Activated CD4-positive, alpha-beta T cell treated with anti-CD3 and anti-CD28 coated beads for 36 hours (primary cell): ENCODE results near the gene MSMB. TPM values are rescaled to one million over a fixed set of nuclear protein-coding genes. Genes with fewer than 3 reads are reported as not detected.

Experiments
- ATAC-seq: fragments of 200-7000 bp; cut with Tn5 transposase; one replicate; pipeline ENCODE4 v1.10.0; 2021; ENCODE audit warnings: mild to moderate bottlenecking, moderate library complexity
- CTCF ChIA-PET: fragments of 350-600 bp; sonication (Branson Sonifier 250); formaldehyde crosslinking; loops from one replicate; lab custom pipeline; 2021; ENCODE audit warnings: antibody characterized with exemption; lab: Charles Lee
- POLR2A ChIA-PET: fragments of 350-600 bp; sonication (Branson Sonifier 250); formaldehyde crosslinking; loops from one replicate; lab custom pipeline; 2021; ENCODE audit warnings: antibody characterized with exemption, inconsistent platforms; lab: Charles Lee
- DNase-seq: peaks from one replicate; pipeline ENCODE4 v3.0.0-alpha.2; 2020
- H3K27ac Mint-ChIP-seq: one replicate; pipeline ENCODE4 v1.8.0; 2021; ENCODE audit warnings: mixed read lengths
- H3K27me3 Mint-ChIP-seq: one replicate; pipeline ENCODE4 v1.8.0; 2021; ENCODE audit warnings: mixed read lengths
- H3K36me3 Mint-ChIP-seq: one replicate; pipeline ENCODE4 v1.8.0; 2021; ENCODE audit warnings: low read depth, mixed read lengths
- H3K4me1 Mint-ChIP-seq: one replicate; pipeline ENCODE4 v1.8.0; 2021; ENCODE audit warnings: mixed read lengths
- H3K4me3 Mint-ChIP-seq: one replicate; pipeline ENCODE4 v1.8.0; 2021; ENCODE audit warnings: mild to moderate bottlenecking, moderate library complexity, mixed read lengths
- H3K9me3 Mint-ChIP-seq: one replicate; pipeline ENCODE4 v1.8.0; 2021; ENCODE audit warnings: low read depth, mixed read lengths
- intact Hi-C, 2 experiments: fragments of 100-400 bp; cut with DNase I in 1 of 2; cut with micrococcal nuclease in 1 of 2; formaldehyde crosslinking; loops; one replicate each; pipeline versions ENCODE4 v1.14.2 to v1.15.1; 2022 to 2024; cut with DNase I, micrococcal nuclease
- total RNA-seq, 2 experiments: library from RNA; stranded (reverse); gene quantifications; one replicate each; pipeline ENCODE4 v1.2.3, GENCODE V29; 2021

The MSMB gene
- total RNA-seq, 2 experiments from 2014 or later: not detected

GRCh38 chr10:46019177-46019528 lies 26.9 kb downstream of the MSMB start:
- peaks cover 74% of the 10 kb centered on the region for H3K4me1 Mint-ChIP-seq
- no peaks in the 10 kb centered on the region for H3K9me3 Mint-ChIP-seq
- ATAC-seq: no peak
- no peaks in the 10 kb centered on the region for H3K27me3 Mint-ChIP-seq
- peak overlapping the region; percentile 16 for H3K27ac Mint-ChIP-seq
- ChIA-PET CTCF (interaction anchor here (7.1 kb wide), 1 partner anchor 9 kb away, joined by 52 read pairs; the partner anchor contains the start of gene NCOA4), POLR2A (no interaction called here)
- H3K4me3 Mint-ChIP-seq: no peak overlapping the region
- peaks cover 23% of the 10 kb centered on the region for H3K36me3 Mint-ChIP-seq
- intact Hi-C loops: no loop called here
- DNase-seq: no peak

DNA sequence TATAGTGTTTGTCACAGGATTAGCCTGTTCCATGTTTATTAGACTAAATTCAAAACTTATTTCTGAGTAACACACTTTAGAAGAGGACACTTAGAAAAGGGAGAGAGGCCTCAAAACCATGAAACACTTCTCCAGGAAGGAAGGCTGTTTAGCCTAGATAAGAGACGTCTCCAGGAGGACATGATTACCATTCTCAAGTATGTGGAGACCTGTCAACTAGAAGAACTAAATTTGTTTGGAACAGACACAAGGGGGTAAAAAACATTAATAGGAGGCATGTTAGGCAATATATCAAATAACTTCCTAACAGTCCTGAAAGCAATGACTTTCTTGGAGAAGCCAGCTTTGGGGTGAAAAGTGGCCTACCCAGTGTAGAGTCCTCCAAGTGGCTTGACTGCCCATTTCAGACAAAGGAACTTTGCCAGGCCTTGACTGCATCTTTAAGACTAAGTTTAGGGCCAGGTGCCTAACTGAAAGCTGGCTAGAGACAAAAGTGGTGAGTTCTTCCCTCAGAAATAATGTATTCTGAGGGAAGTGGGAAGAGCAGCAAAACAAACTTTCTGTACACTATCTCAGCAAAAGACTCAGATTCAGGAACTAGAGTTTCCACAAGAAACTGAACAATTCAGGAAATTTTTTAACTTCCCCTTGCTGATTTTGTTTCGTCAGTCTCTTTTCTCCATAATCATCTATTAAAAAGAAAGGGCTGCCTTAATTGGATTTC lies 27.5 kb downstream of the MSMB start:
- POLR2A ChIA-PET: no interaction called here
- Mint-ChIP-seq H3K27me3 (no peaks in the 10 kb centered on the region), H3K4me3 (no peak overlapping the region), H3K27ac (peak overlapping the region; percentile 79), H3K9me3 (no peaks in the 10 kb centered on the region), H3K36me3 (peaks cover 25% of the 10 kb centered on the region), H3K4me1 (peaks cover 69% of the 10 kb centered on the region)
- ATAC-seq (no peak), DNase-seq (no peak)
- intact Hi-C loops: no loop called here
- CTCF ChIA-PET: interaction anchor here (1.0 to 7.1 kb wide), 2 partner anchors 9 to 16 kb away, joined by 4 to 52 read pairs; partner anchors contain the start of gene NCOA4

- ChIA-PET POLR2A (no interaction called here), CTCF (interaction anchor here (1.0 to 7.1 kb wide), 5 partner anchors 10 to 216 kb away, joined by 3 to 52 read pairs (median 3); partner anchors contain the start of gene NCOA4)
- no peaks in the 10 kb centered on the region for H3K27me3 Mint-ChIP-seq
- peaks cover 65% of the 10 kb centered on the region for H3K4me1 Mint-ChIP-seq
- peak overlapping the region; percentile 10 for H3K27ac Mint-ChIP-seq
- DNase-seq (no peak), ATAC-seq (peak; percentile 37)
- no peak overlapping the region for H3K4me3 Mint-ChIP-seq
- H3K36me3 Mint-ChIP-seq: peaks cover 27% of the 10 kb centered on the region
- intact Hi-C loops: no loop called here
- H3K9me3 Mint-ChIP-seq: no peaks in the 10 kb centered on the region
These were observed 28.3 kb downstream of the MSMB start for GRCh38 chr10:46017733-46018132.

GRCh38 chr10:46016811-46017210 lies 29.3 kb downstream of the MSMB start:
- POLR2A ChIA-PET: no interaction called here
- CTCF ChIA-PET: interaction anchor here (0.7 to 7.1 kb wide), 4 partner anchors 11 to 216 kb away, joined by 3 to 52 read pairs (median 3); partner anchors contain the start of gene NCOA4
- H3K27me3 Mint-ChIP-seq: no peaks in the 10 kb centered on the region
- no peak overlapping the region for H3K4me3 Mint-ChIP-seq
- no peaks in the 10 kb centered on the region for H3K9me3 Mint-ChIP-seq
- ATAC-seq (no peak), DNase-seq (no peak)
- peaks cover 56% of the 10 kb centered on the region for H3K4me1 Mint-ChIP-seq
- intact Hi-C loops: no loop called here
- peaks cover 27% of the 10 kb centered on the region for H3K36me3 Mint-ChIP-seq
- peak overlapping the region; percentile 31 for H3K27ac Mint-ChIP-seq

DNA sequence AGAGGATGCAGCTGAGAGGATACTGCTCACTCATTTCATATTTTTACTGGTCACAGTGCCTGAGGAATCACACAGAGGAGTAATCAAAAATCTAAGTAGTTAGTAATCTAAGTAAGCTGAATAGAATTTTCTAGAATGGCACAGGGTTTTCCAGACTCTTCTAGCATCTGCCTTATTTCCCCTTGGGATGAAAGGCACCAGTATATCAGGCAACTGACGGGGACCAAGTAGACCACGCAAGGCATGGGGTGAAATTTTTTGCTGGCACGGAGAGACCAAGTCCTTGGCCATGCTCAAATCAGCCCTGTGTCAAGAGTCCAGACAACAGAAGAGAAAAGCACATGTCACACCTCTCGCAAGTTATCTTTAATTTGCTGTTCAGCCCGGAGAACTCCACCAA lies 29.9 kb downstream of the MSMB start:
- no peaks in the 10 kb centered on the region for H3K27me3 Mint-ChIP-seq
- ChIA-PET CTCF (interaction anchor here (7.1 kb wide), 1 partner anchor 12 kb away, joined by 52 read pairs; the partner anchor contains the start of gene NCOA4), POLR2A (no interaction called here)
- H3K4me3 Mint-ChIP-seq: no peak overlapping the region
- no peak for DNase-seq
- ATAC-seq: no peak
- no peak overlapping the region for H3K27ac Mint-ChIP-seq
- no peaks in the 10 kb centered on the region for H3K9me3 Mint-ChIP-seq
- peaks cover 29% of the 10 kb centered on the region for H3K36me3 Mint-ChIP-seq
- intact Hi-C loops: no loop called here
- H3K4me1 Mint-ChIP-seq: peaks cover 51% of the 10 kb centered on the region

- intact Hi-C loops: no loop called here
- Mint-ChIP-seq H3K27me3 (no peaks in the 10 kb centered on the region), H3K9me3 (no peaks in the 10 kb centered on the region), H3K36me3 (peaks cover 38% of the 10 kb centered on the region), H3K4me3 (no peak overlapping the region), H3K27ac (peak overlapping the region; percentile 75), H3K4me1 (peaks cover 37% of the 10 kb centered on the region)
- CTCF ChIA-PET: interaction anchor here (7.1 kb wide), 1 partner anchor 13 kb away, joined by 52 read pairs; the partner anchor contains the start of gene NCOA4
- POLR2A ChIA-PET: interaction anchor here (0.6 kb wide), 1 partner anchor 9 kb away, joined by 4 read pairs; no protein-coding TSS in a partner anchor
- no peak for DNase-seq
- ATAC-seq: no peak
These were observed 31.2 kb downstream of the MSMB start for GRCh38 chr10:46014683-46015405.

DNA sequence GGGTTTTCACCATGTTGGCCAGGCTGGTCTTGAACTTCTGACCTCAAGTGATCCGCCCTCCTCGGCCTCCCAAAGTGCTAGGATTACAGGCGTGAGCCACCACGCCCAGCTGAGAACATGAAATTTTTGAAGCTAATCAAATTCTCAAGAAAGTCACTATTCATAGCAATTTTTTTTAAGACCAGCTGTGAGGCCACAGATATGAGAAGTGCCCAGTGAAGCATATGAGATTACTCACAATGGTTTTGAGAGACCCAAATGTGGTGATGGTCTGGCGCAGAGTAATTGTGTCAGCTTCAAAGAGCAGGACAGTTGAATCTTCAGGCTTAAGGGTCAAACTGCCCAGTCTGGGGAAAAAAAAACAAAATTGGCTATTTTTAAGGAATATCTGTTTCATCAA lies 31.9 kb downstream of the MSMB start:
- H3K27me3 Mint-ChIP-seq: no peaks in the 10 kb centered on the region
- peak overlapping the region; percentile 75 for H3K27ac Mint-ChIP-seq
- DNase-seq (no peak), ATAC-seq (no peak)
- ChIA-PET CTCF (no interaction called here), POLR2A (interaction anchor here (0.6 kb wide), 1 partner anchor 9 kb away, joined by 4 read pairs; no protein-coding TSS in a partner anchor)
- peaks cover 43% of the 10 kb centered on the region for H3K36me3 Mint-ChIP-seq
- peaks cover 31% of the 10 kb centered on the region for H3K4me1 Mint-ChIP-seq
- intact Hi-C loops: no loop called here
- no peaks in the 10 kb centered on the region for H3K9me3 Mint-ChIP-seq
- H3K4me3 Mint-ChIP-seq: no peak overlapping the region

GRCh38 chr10:46012746-46013145 lies 33.3 kb downstream of the MSMB start:
- peaks cover 16% of the 10 kb centered on the region for H3K4me1 Mint-ChIP-seq
- intact Hi-C loops: no loop called here
- no peak for ATAC-seq
- H3K4me3 Mint-ChIP-seq: no peak overlapping the region
- ChIA-PET POLR2A (no interaction called here), CTCF (no interaction called here)
- H3K36me3 Mint-ChIP-seq: peaks cover 50% of the 10 kb centered on the region
- DNase-seq: no peak
- no peaks in the 10 kb centered on the region for H3K27me3 Mint-ChIP-seq
- no peaks in the 10 kb centered on the region for H3K9me3 Mint-ChIP-seq
- no peak overlapping the region for H3K27ac Mint-ChIP-seq

DNA sequence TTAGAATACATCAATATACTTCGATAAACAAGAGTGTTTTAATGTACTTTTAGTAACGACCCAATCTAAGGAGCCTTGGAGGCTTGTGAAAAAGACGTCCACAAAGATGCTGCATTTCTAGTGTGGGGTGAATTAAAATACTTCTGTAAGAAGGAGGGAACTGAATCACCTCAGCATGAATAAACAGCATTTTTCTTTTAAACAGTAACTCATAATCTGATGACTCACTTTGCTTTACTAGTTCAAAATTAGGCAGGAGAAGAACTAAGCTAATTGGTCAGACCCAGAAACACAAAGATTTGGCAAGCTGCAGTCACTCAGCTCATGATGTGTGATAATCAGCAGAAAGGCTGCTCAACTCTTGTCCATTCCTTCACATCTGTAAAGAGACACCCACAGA lies 39.9 kb downstream of the MSMB start:
- Mint-ChIP-seq H3K4me1 (no peaks in the 10 kb centered on the region), H3K36me3 (peaks cover 51% of the 10 kb centered on the region), H3K27me3 (no peaks in the 10 kb centered on the region), H3K27ac (peak overlapping the region; percentile 51), H3K4me3 (no peak overlapping the region), H3K9me3 (no peaks in the 10 kb centered on the region)
- DNase-seq: no peak
- peak; percentile 42 for ATAC-seq
- intact Hi-C loops: no loop called here
- POLR2A ChIA-PET: no interaction called here
- CTCF ChIA-PET: interaction anchor here (1.2 to 1.5 kb wide), 2 partner anchors 23 to 89 kb away, joined by 3 to 5 read pairs; no protein-coding TSS in a partner anchor

GRCh38 chr10:46005383-46005782 lies 40.7 kb downstream of the MSMB start:
- H3K4me3 Mint-ChIP-seq: no peak overlapping the region
- H3K4me1 Mint-ChIP-seq: no peaks in the 10 kb centered on the region
- DNase-seq (no peak), ATAC-seq (no peak)
- H3K27ac Mint-ChIP-seq: no peak overlapping the region
- H3K36me3 Mint-ChIP-seq: peaks cover 45% of the 10 kb centered on the region
- no peaks in the 10 kb centered on the region for H3K27me3 Mint-ChIP-seq
- H3K9me3 Mint-ChIP-seq: no peaks in the 10 kb centered on the region
- intact Hi-C loops: no loop called here
- ChIA-PET POLR2A (no interaction called here), CTCF (interaction anchor here (1.5 kb wide), 2 partner anchors 21 to 24 kb away, joined by 5 read pairs; no protein-coding TSS in a partner anchor)

- intact Hi-C loops: no loop called here
- Mint-ChIP-seq H3K36me3 (peaks cover 45% of the 10 kb centered on the region), H3K9me3 (no peaks in the 10 kb centered on the region), H3K4me1 (no peaks in the 10 kb centered on the region), H3K27me3 (no peaks in the 10 kb centered on the region), H3K27ac (no peak overlapping the region), H3K4me3 (no peak overlapping the region)
- no peak for DNase-seq
- ATAC-seq: no peak
- CTCF ChIA-PET: interaction anchor here (1.5 kb wide), 1 partner anchor 21 kb away, joined by 5 read pairs; no protein-coding TSS in a partner anchor
- POLR2A ChIA-PET: no interaction called here
These were observed 41.1 kb downstream of the MSMB start for GRCh38 chr10:46004963-46005362.
